ENCODE results near the gene NOL11. TPM values are rescaled to one million over a fixed set of nuclear protein-coding genes. Genes with fewer than 3 reads are reported as not detected.
"Not testable (repeated sequence)": the region's sequence is repeated elsewhere in the genome, so short reads cannot be mapped to it uniquely, and the experiment has no call there.

Gene NOL11
- total and polyA plus RNA-seq, 2 of the 8 experiments (the other 6 are each of a cell fraction or from before 2014, with no cell fraction given), result 58.0 to 97.2 TPM

DNA sequence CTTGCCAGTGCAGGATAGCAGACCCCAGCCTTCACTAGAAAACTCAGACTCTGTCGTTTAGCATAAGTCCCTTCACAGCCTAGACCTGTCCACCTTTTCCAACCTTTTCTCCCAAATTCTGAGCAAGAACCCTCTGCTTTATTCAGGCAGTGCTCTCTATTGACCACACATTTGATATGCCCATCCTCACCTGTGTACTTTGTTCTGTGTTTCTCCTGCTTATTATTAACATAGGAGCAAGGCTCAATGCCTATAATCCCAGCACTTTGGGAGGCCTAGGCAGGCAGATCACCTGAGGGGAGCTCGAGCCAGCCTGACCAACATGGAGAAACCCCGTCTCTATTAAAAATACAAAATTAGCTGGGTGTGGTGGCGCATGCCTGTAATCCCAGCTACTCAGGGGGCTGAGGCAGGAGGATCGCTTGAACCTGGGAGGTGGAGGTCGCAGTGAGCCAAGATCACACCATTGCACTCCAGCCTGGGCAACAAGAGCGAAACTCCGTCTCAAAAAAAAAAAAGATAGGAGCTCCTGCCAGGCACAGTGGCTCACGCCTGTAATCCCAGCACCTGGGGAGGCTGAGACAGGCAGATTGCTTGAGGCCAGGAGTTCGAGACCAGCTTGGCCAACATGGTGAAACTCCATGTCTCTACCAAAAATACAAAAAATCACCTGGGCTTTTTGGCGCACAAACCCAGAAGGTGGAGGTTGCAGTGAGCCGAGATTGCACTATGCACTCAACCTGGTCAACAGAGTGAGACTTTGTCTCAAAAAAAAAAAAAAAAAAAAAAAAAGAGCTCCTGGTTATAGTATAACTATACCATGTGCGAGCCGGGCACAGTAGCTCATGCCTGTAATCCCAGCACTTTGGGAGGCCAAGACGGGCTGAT, 9.7 kb downstream of the NOL11 start:
- not testable (repeated sequence) for H2AFZ ChIP-seq (ENCODE audit: low read length); H2BK15ac ChIP-seq (ENCODE audit: low read length); H3K56ac ChIP-seq (replicated peaks; ENCODE audit: insufficient read length, low read depth, low read length); H3K79me1 ChIP-seq (ENCODE audit: low read depth, low read length); H2BK12ac ChIP-seq (ENCODE audit: low read depth, low read length); H3K9ac ChIP-seq (replicated peaks in 1 of 4; ENCODE audit: extremely low read depth in 1 of 4, low read depth in 3 of 4, low read length in 3 of 4); H3K4me1 ChIP-seq (replicated peaks in 1 of 4; ENCODE audit: control insufficient read depth in 3 of 4, insufficient read depth in 4 of 4, low read length in 3 of 4); H3K9me3 ChIP-seq (ENCODE audit: insufficient read depth in 2 of 2, low read depth in 1 of 2, low read length in 1 of 2); H4K91ac ChIP-seq (replicated peaks; ENCODE audit: insufficient read length, low read length); H2BK120ac ChIP-seq (replicated peaks; ENCODE audit: low read depth, low read length); H3K23ac ChIP-seq (ENCODE audit: insufficient read length); H3K27me3 ChIP-seq (replicated peaks in 1 of 4; ENCODE audit: control insufficient read depth in 3 of 4, extremely low read depth in 1 of 4, insufficient read depth in 3 of 4, low read length in 3 of 4); H3K4ac ChIP-seq (replicated peaks; ENCODE audit: insufficient read length, low read depth, low read length); H2AK5ac ChIP-seq (ENCODE audit: low read depth, low read length); H4K5ac ChIP-seq (ENCODE audit: insufficient read length, low read depth, low read length); H3K27ac ChIP-seq (ENCODE audit: low read depth, low read length); H2BK20ac ChIP-seq (ENCODE audit: low read length); H3K14ac ChIP-seq (ENCODE audit: insufficient read length); H3K18ac ChIP-seq (ENCODE audit: extremely low read depth, low read length); H4K8ac ChIP-seq (ENCODE audit: extremely low read depth, insufficient read depth, low read length); H3K79me2 ChIP-seq (ENCODE audit: control insufficient read depth in 1 of 2, insufficient read depth in 2 of 2, low read length in 2 of 2); H4K20me1 ChIP-seq (replicated peaks in 1 of 2; ENCODE audit: control insufficient read depth in 1 of 2, insufficient read depth in 2 of 2, low read length in 2 of 2); H3K23me2 ChIP-seq (ENCODE audit: low read depth, low read length); H3K4me2 ChIP-seq (ENCODE audit: insufficient read depth in 1 of 2, low read depth in 2 of 2, low read length in 2 of 2); H3K4me3 ChIP-seq (ENCODE audit: extremely low read depth in 1 of 4, insufficient read depth in 2 of 4, low read depth in 3 of 4, low read length in 4 of 4); FAIRE-seq; H2BK5ac ChIP-seq (ENCODE audit: low read depth, low read length)
- peak in 1 of 2 experiments; percentile 31 for DNase-seq (ENCODE audit: low read depth in 1 of 2, low spot score in 2 of 2)
- POLR2A ChIA-PET (ENCODE audit: partially characterized antibody), result interaction anchor here (1.0 to 2.1 kb wide), 4 partner anchors 9 to 17 kb away, joined by 3 to 12 read pairs (median 7); partner anchors contain the start of gene NOL11
- CTCF ChIA-PET (ENCODE audit: partially characterized antibody), result interaction anchor here (0.7 to 1.1 kb wide), 2 partner anchors 55 to 398 kb away, joined by 3 read pairs; no protein-coding TSS in a partner anchor
- WGBS, 2 experiments (ENCODE audit: extremely low coverage in 1 of 2, insufficient coverage in 1 of 2, insufficient read length in 1 of 2, insufficient replicate concordance in 2 of 2, low coverage in 1 of 2, low lambda C conversion rate in 2 of 2, missing lambda C conversion rate in 1 of 2), result 93% methylated on average over 13 of the region's 15 CpGs; no CpG with 5 or more reads in 1 of the 2 experiments
- peaks cover 28 to 95% (median 64%) of the 10 kb centered on the region in 4 experiments for H3K36me3 ChIP-seq (ENCODE audit: control insufficient read depth in 2 of 4, insufficient read depth in 4 of 4, low read length in 3 of 4)
